Superior temporal gyrus (tissue), 1 donor: ENCODE data around the gene SLC15A5.

Source experiments
- DNase-seq: peaks from one replicate; pipeline ENCODE4 v3.0.0-alpha.2; 2016; ENCODE audit errors: extremely low spot score

The SLC15A5 gene

DNA sequence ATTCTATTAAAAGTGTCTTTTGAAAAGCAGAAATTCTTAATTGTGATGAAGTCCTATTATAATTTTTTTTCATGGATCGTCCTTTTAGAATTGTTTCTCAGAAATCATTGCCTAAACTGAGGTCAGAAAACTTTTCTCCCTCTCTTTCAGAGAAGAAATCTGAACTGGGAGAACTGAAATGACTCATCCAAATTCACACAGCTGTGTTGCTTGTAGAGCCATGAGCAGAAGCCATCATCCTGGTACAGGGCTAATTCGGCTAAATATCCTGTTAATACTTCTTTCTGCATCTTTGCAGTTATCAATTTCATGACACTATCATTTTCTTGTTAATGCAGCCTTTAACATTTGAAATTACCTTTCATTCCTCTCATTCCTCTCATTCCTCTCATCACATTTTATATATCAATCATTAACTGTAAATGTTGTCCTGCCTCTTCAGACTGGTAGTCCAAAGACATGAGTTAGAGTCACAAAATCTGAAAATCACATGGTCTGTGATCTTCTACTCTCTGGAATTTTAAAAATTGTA, 15.5 kb downstream of the SLC15A5 start:
- DNase-seq: no peak

DNA sequence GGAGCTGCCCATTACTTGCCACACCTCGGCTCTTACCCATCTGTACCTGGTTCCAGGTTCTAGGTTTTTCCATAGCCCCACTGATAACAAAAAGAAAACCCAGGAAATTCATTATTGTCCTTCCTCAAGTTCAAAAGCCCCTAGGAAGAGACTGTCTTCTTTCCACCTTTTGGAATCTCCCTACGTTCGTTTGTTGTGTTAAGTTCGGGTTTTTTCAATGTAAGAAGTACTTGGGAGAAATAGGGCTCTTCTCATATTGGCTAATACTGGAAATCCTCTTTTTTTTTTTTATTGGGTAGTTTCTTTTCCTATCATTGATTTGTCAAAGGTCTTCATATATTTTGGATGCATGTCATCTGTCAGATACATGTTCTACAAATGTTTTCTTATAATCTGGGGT, 17.3 kb downstream of the SLC15A5 start:
- no peak for DNase-seq

DNA sequence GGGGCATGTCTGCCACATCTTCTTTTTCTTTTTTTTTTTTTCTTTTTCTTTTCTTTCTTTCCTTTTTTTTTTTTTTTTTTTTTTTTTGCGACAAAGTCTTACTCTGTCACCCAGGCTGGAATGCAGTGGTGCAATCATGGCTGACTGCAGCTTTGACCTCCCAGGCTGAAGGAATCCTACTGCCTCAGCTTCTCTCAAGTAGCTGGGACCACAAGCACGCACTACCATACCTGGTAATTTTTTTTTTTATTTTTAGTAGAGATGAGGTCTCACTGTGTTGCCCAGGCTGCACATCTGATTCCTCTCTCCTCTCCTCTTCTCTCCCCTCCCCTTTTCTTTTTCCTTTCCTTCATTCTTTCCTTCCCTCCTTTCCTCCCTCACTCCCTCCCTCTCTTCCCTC, 18.5 kb downstream of the SLC15A5 start:
- no peak for DNase-seq

DNA sequence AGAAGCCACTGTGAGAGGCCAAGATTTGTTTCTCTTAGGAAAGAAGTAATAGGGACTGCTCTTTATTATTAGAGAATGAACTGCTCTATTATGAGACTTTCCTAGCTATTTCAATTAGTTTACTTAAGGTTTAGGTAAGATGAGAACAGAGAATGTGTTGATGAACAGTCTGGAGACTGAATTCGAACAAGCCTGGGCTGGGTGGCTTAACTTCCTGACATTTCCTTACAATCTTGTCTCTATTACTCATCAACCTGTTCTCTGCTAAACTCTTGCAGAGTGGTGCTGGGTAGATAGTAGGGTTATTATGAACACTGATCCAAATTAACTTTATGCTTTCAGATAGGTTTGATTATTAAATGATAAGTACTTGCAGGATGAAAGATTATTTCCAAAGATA, 31.2 kb downstream of the SLC15A5 start:
- no peak for DNase-seq

DNA sequence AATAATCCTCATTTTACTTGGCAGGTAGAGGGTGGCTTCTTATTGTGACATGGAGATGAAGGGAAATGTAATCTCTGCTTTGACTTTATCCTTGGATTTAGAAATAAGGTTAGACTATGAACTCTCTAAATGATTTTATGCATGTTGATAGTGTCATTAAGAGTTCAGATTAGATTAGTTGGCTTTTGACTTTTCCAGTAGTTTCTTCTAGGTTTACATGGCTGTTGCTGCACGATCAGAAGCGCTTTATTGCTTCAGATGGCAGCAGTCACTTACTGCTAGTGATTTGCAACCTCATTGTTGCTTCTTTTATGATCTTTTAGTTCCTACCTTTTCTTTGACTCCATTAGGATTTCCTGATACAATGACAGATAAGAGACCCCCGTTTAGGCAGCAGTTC, 32.3 kb downstream of the SLC15A5 start:
- DNase-seq: no peak

DNA sequence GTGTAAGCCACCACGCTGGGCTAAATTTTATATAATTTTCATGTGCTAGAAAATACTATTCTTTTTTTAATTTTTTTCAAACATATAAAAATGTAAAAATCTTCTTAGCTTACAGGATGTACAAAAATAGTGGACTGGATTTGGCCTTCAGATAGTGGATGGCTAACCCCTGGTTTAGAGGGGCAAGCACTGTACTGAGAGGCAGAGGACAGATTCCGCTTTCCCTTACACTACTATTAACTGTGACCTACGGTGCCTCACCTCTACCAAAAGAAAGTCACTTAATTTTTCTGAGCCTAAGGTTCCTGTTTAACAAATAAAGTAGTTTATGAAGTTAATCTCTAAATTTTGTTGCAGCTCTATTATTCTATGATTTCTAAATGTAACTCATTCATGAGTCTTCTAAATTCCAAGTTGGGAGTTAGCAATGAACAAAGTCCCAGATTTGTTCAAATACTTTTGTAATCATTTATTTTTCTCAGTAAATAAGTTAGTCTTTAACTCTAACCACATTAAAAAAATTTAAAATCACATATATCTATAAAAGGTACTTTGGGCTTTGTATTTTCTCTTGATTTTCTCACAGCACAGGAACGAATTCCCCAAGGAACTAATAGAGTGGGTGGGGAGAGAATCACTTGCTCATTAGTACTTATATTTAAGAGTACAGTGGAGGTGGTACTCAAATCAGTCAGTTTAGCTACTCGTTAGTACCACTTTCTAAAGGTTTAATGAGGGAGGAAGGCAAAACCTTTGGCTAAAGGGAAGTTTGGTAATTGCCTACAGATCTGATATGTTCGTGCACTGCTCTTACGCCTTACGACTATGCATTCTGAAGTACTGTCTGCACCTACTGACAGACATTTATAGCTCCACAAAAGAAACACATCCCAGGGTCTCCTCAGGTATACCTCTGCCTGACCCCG, 33.7 kb downstream of the SLC15A5 start:
- no peak for DNase-seq

DNA sequence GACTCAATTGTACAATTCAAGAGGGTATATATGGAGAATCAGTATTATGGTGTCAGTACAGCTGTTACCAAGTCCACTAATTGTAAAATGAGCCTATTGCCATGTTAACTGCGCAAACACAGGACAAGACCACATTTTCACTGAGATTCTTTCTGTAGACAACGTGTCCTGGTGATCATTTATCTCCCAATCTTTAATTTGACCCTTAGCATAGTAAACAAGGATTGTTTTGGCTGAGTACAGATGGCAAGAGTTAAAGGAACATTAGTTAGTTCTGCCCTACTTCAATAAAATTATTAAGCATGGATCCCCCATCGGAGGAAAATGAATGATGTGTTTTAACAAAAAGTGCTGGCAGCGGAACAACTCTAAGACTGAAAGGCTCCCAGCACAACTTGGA, 36.1 kb downstream of the SLC15A5 start:
- no peak for DNase-seq

DNA sequence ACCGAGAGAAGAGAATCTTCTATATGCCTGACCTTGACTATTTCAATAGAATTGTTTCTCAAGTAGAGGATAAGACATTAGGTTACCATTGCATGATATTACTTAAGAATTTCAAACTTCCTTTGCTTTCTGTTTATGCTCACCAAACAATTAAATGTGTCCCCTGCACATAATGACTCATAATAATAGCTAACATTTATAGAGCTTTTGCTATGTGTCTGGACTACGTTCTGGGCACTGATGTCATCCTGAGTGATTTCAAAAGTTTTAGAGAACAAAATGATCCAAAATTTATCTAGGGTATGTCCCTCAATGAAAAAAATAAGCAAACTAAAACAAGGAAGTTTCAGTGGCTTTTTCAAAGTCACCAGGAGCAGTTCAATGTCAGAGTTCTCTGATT, 38.8 kb downstream of the SLC15A5 start:
- no peak for DNase-seq

DNA sequence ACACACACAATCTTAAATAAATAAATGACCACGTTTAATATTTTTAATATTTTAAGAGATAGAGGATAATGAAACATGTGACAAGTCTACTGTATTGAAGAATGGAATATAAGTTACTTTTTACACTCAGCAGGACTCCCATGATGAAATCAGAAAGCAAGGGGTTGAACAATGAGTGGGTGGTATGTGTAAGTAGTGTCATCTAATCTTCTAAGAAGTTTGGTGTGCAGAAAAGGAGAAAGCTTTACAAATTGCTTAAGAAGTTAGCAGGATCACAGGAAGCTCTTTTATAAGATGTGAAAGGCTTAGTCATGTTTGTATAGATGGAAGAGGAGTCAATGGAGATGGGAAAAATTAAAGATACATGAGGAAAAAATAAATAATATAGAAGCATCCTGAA, 47.8 kb downstream of the SLC15A5 start:
- DNase-seq: no peak

DNA sequence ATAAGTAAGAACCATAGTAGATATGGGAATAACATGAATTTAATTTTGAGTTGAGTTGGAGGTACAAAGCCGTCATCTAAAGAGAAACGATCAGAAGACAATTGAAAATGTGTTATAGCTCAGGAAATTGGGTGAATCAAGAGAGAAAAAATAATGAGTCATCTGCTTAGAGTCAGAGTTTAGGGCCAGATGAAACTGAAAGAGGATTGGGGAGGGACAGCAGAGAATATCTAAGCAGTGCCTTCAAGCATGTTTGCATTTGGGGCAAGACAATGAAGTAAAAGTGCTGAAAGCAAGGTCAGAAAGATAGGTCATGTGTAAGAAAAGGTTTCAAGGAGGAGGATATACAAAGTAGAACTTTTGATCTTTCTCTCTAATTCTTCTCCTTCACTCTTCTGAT, 49.4 kb downstream of the SLC15A5 start:
- DNase-seq: no peak

DNA sequence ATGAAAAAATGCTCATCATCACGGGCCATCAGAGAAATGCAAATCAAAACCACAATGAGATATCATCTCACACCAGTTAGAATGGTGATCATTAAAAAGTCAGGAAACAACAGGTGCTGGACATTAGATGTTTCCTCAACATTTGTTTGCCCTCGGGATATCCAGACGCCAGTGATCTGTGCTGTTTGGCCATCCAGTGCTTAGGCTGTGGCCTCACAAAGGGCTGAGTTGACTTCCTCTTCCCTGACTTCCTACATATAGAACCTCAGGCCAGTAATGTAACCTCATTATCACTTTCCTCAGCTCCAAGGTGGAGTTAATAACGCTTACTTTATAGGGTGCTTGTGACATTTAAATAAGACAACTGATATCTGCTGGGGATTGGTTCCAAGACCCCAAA, 51.8 kb downstream of the SLC15A5 start:
- DNase-seq: no peak

DNA sequence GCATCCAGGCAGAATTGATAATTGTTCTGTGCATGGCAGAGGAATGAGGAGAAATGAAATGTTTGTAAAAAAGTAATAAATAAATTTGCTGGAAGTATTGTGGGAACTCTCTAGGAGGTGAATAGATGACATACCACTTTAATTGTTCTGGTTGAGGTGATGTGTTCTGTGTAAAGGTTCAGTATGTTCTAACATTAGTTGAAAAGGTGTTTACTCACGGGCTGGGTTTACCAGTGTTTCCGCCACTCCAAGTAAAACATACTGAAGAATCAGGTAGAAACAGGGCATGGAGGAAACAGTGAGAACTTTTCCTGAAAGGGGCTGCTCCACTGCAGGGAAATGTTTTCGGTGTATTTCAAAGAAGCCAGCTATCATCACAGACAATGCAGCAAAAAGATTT, 53.3 kb downstream of the SLC15A5 start:
- DNase-seq: no peak

DNA sequence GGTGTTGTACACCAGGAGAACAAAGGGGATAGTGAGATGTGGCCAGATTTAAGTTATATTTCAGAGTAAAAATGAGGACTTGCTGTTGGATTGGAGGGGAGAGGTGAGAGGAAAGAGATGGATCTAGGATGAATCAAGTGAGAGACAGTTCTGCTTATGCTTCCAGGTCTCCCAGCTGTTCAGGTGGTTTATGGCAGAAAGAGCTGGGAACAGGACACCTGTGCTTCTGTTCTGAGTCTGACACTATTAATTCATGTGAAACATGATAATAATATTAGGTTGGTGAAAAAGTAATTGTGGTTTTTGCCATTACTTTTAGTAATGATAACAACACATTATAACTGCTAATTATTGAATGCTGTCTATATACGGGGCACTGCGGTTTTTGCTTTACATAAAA, 55.7 kb downstream of the SLC15A5 start:
- no peak for DNase-seq

DNA sequence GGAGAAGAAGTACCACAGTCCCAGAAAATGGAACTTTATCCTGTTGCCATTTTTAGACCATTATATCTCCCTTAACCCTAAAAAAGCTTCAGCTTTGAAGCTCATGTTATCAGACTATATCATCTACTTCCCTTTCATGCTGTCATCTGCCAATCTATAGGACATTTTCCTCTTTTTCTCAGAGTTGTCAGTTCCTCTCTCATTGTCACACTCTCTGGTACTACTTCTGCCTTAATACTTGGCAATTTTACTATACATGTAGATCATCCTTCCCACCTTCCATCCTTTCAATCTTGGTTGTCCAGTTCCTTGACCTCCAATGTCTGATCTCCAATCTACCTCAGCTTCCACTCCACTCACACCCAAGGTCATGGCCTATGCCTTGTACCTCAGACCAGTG, 57.4 kb downstream of the SLC15A5 start:
- DNase-seq: no peak

DNA sequence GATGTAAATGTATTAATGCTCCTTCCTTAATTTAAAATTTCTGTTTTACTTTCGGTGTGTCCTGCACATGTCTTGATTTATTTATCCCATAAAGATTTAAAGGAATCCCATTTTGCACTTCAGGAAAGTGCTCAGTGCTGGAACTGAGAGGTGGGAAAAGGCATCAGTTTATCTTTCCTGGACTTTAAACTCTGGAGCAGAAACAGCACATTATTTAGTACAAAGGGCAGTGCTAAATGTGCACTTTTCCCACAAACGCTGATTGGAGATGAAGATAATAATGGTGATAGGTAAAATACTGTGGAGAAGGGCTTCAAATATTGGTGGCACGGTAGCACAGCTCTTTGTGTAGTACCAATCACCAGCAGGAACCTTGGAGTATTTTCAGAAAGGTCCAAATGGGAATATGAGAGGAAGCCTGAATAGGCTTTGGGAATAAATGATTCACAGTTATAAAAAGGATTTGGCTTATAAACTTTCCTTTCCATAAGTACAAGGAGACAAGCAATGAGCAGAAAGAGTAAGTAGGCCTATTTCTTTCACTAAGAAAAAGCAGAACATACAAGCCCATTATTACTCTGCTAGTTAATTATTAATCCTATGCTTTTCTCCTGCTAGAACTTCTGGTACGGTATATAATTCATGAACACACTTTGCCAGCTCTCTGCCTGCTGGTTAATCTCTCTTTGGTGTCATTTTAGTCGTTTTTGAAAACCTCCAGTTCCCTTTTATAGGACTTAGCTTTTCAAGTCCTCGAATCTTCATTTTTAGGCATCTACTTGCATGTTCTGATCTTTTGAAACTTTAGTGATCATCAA, 58.3 kb downstream of the SLC15A5 start:
- no peak for DNase-seq

DNA sequence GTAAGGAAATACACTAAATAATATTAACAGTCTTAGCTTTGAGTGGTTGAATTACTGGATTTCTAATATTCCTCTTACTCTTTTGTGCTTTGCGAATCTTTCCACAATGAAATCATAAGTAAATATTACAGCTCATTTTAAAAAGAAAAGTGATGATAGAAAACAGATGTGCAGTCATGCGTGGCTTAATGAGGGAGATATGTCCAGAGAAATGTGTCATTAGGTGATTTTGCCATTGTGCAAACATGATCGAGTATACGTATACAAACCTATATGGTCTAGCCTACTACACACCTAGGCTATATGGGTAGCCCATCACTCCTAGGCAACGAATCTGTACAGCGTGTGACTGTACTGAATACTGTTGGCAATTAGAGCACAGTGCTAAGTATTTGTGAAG, 59.3 kb downstream of the SLC15A5 start:
- DNase-seq: no peak

DNA sequence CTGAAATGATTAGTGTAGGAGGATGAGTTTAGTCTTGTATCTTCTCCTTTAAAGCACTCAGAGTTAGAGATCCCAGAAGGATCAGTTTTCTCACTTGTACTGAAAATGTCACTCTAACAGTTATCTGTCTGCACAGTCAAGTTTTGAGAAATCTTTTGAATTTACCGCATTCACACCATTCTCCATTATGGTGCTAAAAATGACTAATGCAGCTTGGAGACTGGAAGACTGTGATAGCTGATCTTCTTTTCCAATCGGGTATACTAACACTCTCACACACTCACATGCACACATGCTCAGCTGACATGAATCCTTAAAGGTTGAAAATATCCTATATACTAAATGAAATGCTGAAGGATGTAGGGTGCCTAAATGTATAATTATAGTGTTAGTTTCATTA, 65.8 kb downstream of the SLC15A5 start:
- no peak for DNase-seq

DNA sequence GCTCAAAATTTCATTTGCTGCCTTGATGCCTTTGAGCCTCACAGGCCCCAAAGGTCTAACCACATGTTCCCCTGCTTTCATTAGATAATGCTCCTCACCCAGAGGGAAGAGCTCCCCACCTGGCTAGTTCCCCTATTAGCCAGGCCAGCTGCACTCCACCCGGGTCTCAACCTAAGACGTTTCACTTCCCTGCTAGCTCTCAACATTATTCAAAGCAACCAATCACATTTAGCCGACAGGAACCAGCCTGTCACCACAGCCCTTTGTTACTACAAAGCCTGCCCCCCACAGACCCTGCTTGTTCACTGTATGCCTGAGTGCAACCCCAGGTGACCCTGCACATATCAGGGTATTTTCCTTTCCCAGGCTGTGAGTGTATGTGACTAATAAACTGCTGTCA, 78.6 kb downstream of the SLC15A5 start:
- DNase-seq: no peak

DNA sequence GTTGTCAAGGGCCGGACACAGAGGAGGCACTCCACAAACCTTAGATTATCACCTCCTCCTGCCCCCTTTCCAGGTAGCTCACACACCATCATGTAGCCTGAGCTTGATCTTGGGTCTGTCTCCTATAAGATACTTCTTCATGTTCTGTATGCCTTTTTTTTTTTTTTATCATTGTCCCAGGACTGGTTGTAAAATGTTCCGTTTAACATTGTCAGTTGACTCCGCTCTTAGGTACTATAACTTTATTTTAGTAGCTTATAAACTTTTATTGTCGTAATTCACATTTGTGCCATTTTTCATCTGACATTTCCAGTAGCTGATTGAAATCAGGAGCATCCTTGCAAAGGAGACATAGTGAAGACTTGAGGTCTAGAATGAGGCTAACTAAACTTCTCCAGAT, 79.9 kb downstream of the SLC15A5 start:
- DNase-seq: no peak

DNA sequence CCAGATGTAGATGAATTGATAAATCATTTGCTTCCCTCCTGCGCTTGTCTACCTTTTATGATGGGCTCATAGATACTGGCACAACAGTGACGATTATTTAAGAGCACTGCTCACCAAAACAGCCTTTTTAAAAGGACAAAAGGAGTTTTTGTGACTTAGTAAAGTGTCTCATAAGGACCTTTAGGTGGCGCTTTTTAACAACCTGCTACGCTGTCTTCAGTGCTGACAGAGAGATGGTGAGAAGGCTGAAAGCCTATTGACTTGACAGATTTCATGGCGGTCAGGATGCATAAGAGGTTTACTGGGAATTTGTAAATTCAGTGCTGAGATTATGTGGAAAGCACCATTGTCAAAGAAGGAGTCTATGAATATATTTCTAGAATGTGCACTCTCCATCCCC, 87.6 kb downstream of the SLC15A5 start:
- no peak for DNase-seq

DNA sequence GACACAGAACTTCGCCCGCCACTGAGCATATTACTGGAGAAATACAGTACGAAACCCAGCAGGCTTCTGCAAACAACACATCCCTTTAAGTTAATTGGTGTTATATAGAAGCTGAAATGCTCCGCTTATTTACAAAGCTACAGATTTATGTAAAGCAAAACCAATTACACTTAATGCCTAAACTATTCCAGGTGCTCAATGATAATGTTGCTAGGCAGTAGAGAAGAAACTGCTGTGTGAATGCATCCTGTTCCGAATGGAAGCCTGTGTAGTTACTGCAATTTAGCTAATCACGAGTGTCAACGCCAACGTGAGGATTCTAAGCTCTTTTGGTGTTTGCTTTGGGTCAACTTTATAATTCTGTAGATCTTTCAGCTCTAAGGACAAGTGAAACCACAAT, 89.8 kb downstream of the SLC15A5 start:
- no peak for DNase-seq

DNA sequence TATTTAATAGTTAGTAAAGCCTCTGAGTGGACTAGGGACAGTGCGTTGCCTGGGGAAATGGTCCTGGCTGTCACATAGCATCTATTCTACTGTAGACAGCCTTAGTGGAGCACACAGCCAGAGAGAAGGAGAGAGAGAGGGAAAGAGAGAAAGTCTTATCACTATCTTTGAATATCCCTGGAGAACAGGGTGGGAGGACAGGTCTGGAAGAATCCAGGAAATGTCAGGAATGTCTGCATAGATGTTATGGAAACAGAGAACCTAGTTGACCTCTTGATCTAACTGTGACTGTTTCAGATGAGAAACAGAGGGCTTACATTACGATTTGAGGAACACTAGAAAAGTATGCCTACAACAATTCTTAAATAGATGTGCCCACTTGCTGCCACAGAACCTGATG, 92.8 kb downstream of the SLC15A5 start:
- no peak for DNase-seq

DNA sequence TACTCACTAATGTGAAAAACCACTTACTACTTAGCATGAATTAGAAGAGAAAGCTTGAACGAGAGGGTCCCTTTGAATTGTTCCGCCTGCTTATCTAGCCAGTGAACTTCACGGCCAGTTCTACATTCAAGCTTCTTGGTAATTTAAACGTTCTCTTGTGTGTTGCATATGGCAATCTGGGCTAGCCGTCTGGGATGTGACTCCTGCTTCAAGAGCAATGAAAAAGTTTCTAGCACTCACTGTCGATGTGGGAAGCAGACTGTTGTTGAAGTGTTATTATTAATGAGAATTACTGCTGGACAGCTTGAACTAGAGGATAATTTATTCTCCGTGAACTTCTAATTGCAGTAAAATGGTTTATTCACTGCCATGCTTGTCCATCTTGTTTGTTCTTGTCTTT, 93.9 kb downstream of the SLC15A5 start:
- DNase-seq: no peak
